HG02840 (cell line): ENCODE results near the gene DCK.
"Not testable (repeated sequence)": the region's sequence is repeated elsewhere in the genome, so short reads cannot be mapped to it uniquely, and the experiment has no call there.

Experiments
- ATAC-seq: cut with Tn5 transposase; IDR thresholded peaks from one replicate; pipeline ENCODE4 v1.9.1; 2021; ENCODE audit warnings: mild to moderate bottlenecking, moderate library complexity, moderate number of reproducible peaks; ENCODE audit not compliant: unreplicated experiment, low FRiP score

Gene DCK

DNA sequence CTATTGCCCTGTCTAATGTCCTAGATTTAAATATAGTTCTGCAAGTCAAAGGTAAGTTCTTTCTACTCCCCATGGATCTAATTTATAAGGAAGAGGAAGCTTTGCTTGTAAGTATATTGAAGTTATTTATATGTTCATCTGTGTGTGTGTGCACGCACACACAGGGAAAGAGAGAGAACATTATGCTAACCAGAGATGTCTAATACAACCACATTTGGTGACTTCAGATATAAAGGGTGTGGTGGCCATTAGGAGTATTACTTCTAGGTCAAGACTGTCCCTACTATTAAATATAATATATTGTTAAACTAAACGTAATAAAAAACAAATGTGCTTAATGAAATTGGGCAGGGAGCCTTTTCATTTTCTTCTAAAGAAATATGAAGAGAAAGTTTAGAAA, 4.1 kb downstream of the DCK start:
- no peak for ATAC-seq

DNA sequence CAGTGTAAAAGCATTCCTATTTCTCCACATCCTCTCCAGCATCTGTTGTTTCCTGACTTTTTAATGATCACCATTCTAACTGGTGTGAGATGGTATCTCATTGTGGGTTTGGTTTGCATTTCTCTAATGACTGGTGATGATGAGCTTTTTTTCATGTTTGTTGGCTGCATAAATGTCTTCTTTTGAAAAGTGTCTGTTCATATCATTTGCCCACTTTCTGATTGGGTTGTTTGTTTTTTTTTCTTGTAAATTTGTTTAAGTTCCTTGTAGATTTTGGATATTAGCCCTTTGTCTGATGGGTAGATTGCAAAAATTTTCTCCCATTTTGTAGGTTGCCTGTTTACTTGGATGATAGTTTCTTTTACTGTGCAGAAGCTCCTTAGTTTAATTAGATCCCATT, 6.2 kb downstream of the DCK start:
- not testable (repeated sequence) for ATAC-seq

DNA sequence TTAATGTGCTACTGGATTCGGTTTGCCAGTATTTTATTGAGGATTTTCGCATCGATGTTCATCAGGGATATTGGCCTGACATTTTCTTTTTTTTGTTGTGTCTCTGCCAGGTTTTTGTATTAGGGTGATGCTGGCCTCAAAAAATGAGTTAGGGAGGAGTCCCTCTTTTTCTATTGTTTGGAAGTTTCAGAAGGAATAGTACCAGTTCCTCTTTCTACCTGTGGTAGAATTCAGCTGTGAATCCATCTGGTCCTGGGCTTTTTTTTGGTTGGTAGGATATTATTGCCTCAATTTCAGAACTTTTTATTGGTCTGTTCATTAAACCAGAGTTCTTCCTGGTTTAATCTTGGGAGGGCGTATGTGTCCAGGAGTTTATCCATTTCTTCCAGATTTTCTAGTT, 7.9 kb downstream of the DCK start:
- ATAC-seq, result not testable (repeated sequence)

DNA sequence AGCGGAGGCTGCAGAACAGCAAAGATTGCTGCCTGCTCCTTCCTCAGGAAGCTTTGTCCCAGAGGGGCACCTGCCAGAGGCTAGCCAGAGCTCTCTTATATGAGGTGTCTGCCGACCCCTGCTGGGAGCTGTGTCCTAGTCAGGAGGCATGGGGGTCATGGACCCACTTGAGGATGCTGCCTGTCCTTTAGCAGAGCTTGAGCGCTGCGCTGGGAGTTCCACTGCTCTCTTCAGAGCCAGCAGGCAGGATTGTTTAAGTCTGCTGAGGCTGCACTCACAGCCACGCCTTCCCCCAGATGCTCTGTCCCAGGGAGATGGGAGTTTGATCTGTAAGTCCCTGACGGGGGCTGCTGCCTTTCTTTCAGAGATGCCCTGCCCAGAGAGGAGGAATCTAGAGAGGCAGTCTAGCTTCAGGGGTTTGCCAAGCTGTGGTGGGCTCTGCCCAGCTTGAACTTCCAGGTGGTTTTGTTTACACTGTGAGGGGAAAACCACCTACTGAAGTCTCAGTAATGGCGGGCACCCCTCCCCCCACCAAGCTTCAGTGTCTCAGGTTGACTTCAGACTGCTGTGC, 10.9 kb downstream of the DCK start:
- ATAC-seq, result peak; percentile 45

DNA sequence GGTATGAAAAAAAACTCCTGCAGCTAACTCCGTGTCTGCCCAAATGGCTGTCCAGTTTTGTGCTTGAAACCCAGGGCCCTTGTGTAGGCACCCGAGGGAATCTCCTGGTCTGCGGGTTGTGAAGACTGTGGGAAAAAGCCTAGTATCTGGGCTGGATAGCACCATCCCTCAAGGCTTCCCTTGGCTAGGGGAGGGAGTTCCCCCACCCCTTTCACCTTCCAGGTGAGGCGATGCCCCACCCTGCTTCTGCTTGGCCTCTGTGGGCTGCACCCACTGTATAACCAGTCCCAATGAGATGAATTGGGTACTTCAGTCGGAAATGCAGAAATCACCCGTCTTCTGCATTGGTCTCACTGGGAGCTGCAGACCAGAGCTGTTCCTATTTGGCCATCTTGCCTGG, 11.6 kb downstream of the DCK start:
- not testable (repeated sequence) for ATAC-seq

DNA sequence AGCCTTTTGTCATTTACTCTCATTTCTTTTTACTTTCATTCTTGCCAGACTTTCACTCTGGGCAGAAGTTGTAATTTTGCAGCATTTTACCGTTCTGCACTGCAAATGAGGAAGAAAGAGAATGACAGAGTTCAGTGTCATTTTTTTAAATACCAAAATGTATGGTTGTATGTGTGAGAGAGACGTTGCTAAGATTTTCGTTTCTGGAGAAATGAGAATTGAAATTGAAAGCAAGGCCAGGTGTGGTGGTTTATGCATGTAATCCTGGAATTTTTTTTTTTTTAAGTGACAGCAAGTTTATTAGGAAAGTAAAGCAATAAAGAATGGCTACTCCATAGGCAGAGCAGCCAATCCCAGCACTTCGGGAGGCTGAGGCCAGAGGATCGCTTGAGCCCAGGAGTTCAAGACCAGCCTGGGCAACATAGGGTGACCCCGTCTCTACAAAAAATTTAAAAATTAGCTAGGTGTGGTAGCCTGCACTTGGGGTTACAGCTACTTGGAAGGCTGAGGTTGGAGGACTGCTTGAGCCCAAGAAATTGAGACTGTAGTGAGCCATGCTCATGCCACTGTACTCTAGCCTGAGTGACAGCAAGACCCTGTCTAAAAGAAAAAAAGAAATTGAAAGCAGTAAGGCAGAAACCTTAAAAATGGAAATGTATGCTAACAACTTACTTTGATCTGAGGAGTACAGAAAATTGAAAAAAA, 12.9 kb downstream of the DCK start:
- peak; percentile 75 for ATAC-seq

DNA sequence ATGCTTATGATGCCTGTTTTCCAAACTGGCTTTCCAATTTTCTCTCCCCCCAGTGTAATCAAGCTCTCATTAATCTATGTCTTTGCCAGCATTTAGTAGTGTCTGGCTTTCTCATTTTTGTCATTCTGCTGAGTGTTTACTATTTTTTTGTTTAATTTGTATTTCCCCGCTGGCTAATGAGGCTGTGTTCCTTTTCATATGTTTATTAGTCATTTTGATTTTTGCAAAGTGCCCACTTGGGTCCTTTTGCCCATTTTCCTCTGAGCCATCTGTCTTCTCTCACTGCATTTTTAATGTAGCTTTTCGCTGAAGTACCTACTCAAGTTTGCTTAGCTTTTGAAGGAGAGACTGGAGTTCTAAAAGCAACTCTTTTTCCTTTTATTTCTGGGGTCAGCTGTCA, 14.7 kb downstream of the DCK start:
- ATAC-seq, result no peak

DNA sequence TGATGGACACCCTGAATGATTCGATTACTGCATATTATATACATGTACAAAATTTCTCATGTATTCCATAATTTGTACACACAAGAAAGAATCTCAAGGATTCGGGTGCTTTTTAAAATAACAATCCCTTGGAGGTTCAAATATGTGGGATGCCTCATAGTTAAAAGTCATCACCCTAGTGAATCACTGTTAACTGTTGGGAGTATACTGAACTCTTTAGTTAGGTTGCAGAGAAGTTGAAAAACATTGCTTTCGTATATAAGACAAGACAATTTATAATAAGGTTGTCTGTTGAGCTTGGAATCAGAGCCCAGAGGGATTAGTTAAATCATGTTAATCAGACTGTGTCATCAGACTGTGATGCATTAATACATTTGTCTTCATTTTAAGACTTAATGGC, 15.6 kb downstream of the DCK start:
- no peak for ATAC-seq

DNA sequence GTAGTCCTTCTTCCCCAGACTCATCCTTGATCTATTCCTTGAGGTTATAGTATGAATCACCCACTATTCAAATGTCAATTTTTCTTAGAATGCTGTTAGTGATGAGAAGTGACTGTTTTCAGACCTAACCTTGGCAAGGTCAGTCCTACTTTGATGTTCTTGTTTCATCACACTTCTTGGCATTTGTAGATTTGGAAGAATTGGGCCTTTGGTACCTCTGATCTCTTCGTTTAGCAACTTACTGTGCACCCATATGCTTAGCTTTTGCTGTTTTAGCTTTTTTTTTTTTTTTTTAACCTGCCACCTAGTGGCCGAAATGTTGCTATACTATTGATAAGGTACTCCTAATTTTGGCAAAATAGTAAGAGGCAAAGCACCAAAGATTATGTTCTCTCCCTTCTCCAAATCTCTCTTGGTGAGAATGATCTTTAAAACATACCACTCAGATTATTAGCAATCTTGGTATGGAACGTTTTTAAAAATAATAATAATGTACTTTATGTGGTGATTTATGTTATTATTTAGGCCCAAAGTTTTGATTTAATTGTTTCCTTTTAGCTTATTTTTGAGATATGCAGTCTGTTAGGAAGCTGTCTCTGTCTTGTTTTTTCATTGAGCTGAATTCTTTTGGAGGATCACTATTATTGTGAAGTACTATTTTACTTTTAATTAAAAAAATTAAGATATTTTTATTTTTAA, 16.6 kb downstream of the DCK start:
- ATAC-seq, result peak; percentile 43

DNA sequence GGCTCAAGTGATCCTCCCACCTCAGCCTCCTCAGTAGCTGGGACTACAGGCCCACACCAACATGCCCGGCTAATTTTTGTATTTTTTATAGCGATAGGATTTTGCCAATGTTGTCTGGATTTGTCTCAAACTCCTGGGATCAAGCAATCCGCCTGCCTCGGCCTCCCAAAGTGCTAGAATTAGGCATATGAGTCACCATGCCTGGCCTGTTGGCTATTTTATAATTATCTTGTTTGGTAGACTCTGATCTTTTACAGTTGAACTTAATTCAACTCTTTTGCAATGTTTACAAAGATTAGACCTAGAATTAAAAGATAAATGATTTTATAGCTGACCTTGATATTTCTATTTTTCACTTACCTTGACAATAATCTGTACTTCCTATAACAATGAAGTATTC, 18.0 kb downstream of the DCK start:
- ATAC-seq, result no peak

DNA sequence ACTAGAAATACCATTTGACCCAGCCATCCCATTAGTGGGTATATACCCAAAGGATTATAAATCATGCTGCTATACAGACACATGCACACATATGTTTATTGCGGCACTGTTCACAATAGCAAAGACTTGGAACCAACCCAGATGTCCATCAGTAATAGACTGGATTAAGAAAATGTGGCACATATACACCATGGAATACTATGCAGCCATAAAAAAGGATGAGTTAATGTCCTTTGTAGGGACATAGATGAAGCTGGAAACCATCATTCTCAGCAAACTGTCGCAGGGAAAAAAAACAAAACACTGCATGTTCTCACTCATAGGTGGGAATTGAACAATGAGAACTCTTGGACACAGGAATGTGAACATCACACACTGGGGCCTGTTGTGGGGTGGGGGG, 23.9 kb downstream of the DCK start:
- not testable (repeated sequence) for ATAC-seq

DNA sequence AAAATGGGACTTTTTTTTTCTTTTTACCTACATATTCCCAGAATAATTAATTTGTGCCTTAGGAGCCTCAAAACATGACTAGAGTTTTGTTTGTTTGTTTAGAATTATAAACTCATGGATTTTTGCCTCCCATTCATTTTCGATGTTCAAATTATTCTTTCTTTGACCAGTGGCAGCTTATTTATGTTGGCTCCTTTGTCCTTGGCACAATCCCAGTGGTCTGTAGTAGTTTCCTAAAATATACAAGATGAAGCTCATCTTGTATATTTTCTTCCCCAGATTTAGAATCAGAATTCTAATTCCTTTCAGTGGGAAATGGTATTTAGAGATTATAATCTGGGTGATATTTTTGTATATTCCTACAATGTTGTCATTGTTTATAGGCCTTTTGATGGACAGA, 27.2 kb downstream of the DCK start:
- ATAC-seq, result no peak

DNA sequence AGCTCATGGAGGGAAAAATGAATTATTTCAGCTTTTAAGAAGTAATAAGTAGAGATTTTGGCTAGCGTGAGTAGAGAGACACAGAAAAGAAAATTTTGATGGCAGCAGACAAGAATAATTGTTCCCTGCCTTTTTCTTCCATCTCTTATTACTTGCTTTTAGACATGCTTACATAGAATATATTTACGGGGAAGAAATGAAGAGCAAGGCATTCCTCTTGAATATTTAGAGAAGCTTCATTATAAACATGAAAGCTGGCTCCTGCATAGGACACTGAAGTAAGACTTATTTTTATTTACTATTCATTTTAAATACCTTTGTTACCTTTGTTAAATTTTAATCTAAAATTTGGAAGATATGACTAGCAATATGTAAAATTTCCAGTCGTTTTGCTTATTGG, 32.2 kb downstream of the DCK start:
- ATAC-seq, result no peak

DNA sequence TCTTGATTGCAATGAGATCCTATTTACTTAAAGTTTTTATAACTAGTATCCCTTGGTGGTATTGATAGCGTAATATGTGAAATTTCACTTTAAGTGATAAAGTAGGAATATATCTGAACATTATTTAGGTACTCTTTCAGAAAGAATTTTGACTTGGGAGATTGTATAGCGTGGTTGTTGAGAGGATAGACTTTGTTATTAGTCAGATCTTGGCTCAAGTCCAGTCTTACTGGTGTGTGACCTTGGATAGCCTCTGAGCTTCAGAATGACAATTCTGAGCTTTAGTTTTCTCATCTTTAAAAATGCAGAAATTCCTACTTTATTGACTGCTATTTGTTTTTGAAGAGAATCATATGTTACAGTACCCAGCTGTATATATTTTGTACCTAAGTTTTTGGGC, 32.6 kb downstream of the DCK start:
- no peak for ATAC-seq

DNA sequence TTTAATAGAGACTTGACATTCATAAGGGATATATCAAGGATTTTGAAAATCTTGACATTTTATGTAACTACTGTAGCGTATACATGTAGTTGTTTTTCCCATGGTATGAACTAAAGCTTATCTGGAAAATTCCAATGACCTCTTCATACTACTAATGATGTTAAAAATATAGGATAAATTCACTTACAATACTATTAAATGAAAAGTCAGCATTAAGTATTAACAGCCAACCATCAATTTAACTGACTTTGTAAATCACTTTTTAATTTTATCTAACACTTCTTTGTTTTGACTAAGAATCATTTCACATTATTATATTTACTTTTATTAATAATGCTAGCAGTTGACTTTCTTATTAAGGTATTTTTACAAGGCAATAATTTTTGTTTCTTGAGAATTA, 34.2 kb downstream of the DCK start:
- no peak for ATAC-seq

DNA sequence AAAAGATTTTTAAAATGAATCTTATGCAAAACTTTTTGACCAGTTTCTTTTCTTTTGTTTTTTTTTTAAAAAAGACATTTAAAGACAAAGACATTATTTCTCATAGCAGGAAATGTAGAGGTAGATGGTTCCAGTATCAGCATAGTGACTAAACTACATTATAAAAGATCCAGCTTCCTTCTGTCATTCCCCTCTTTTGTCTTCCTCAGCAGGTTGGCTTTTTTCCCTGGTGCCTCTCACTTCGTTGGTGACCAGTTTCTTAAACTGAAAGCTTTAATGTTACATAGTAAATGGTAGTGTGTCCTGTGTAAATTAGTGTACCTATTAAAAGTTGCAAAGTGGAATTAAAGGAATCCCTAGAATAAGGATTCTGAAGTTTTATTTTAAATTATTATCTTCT, 36.1 kb downstream of the DCK start:
- no peak for ATAC-seq

DNA sequence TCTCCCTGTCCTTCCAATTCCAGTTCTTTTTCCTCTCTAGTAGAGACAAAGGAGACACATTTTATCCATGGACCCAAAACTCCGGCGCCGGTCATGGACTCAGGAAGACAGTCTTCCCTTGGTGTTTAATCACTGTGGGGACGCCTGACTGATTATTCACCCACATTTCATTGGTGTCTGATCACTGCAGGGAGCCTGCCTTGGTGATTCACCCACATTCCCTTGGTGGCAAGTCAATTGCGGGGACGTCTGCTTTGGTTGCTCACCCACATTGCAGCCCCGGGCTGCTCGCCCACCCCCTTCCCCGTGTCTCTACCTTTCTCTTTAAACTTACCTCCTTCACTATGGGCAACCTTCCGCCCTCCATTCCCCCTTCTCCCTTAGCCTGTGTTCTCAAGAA, 38.7 kb downstream of the DCK start:
- ATAC-seq, result not testable (repeated sequence)

DNA sequence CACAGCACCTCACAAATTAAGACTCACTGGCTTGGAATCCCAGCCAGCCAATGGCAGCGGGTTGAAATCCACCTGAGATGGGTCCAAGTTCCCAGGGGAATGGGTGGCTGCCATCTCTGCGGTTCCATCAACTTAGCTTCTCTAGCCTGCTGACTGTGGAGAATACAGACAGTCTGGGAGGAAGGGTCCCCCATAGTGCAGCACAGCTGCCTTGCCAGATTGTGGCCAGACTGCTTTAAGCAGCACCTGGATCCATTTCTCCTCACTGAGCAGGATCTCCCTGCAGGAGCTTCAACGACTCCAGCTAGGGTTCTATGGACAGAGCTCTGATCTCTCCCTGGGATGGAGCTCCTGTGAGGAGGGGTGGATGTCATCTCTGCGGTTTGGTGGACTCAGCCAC, 51.8 kb downstream of the DCK start:
- no peak for ATAC-seq

DNA sequence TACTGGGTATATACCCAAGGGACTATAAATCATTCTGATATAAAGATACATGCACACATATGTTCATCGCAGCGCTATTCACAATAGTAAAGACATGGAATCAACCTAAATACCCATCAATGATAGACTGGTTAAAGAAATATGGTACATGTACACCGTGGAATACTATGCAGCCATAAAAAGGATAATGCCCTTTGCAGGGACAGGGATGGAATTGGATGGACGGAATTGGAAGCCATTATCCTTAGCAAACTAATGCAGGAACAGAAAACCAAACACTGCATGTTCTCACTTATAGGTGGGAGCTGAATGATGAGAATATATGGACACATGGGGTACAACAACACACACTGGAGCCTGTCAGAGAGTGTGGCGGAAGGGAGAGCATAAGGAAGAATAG, 55.9 kb downstream of the DCK start:
- ATAC-seq, result no peak

DNA sequence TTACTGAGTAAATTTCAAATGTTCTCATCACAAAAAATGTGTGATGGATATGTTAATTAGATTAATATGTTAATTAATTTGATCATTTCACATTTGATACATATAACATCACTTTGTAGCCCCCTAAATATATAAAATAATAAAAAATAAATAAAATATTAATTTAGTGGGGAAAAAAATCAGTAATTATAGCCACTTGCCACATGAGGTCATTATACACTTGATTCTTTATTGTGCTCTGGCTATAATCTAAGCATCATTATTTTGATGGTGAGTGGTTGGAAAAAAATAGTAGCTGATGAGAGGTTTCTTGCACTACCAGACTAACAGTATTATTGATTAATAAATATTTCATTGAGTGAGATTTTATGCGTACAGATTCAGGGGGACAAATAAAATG, 57.4 kb downstream of the DCK start:
- ATAC-seq, result no peak

DNA sequence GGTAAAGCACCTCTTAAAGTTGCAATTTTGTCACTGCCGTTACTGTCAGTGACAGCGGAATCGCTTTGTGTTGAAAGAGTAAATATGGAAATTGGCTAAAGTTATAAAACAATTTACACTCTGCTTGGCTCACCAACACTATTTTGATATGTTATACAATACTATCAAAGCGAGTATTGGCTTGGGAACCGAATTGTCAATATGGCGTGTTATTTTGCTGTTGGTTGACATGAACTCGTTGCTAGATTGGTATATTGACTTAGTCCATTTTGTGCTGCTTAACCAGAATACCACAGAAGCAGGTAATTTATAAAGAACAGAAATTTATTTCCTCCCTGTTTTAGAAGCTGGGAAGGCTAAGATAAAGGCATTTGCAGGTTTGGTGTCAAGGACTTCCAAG, 58.6 kb downstream of the DCK start:
- ATAC-seq, result no peak

DNA sequence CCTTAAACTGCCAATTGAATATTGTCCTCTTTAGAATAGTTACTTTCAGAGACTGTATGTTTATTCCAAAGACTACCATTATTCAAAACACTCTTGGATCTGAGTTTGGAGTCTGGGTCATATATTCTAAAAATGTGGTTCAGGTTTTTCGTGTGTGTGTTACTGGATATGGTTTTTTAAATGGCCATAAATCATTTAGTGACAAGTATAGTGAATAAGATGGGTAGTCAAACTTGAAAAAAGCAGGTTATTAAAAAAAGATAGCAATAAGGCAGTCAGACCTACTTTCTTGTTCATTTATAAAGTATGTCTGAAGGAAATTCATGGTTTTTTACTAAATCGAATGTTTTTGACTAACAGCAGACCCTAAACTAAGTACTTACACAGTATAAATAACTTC, 59.3 kb downstream of the DCK start:
- ATAC-seq, result no peak
